SU-DHL-6 (cell line): ENCODE data around the gene NID1.

ENCODE experiments used
- H2AFZ ChIP-seq: fragments of 200-600 bp; sonication (generic); 2 replicates; pipeline ENCODE4 v1.6.1; 2014; ENCODE audit warnings: low read depth, mild to moderate bottlenecking, moderate library complexity, mixed read lengths, antibody characterized with exemption, low read length; ENCODE audit not compliant: severe bottlenecking
- H3F3A ChIP-seq: fragments of 200-600 bp; shearing (Covaris generic); 2 replicates; pipeline ENCODE4 v1.6.0; 2016; ENCODE audit warnings: antibody characterized with exemption, mild to moderate bottlenecking; ENCODE audit not compliant: insufficient read depth
- H3K27ac ChIP-seq: fragments of 200-600 bp; sonication (generic); 2 replicates; pipeline ENCODE4 v1.5.1; 2016; ENCODE audit warnings: low read depth, mild to moderate bottlenecking, low read length, moderate library complexity, mixed read lengths
- H3K27me3 ChIP-seq: fragments of 200-600 bp; sonication (generic), shearing (Covaris generic); 2 replicates; pipeline ENCODE4 v1.6.0; 2014; ENCODE audit warnings: mild to moderate bottlenecking, low read length
- H3K36me3 ChIP-seq: fragments of 200-600 bp; sonication (generic); 2 replicates; pipeline ENCODE4 v1.6.1; 2014; ENCODE audit warnings: mild to moderate bottlenecking, low read length, mixed read lengths
- H3K4me2 ChIP-seq: fragments of 300-600, 200-600 bp; shearing (Covaris generic), sonication (generic); 2 replicates; pipeline ENCODE4 v1.6.0; 2014; ENCODE audit warnings: low read length, low read depth, mild to moderate bottlenecking; ENCODE audit not compliant: poor library complexity, severe bottlenecking
- H3K4me3 ChIP-seq: fragments of 200-600 bp; sonication (generic); 2 replicates; pipeline ENCODE4 v1.5.1; 2014; ENCODE audit warnings: antibody characterized with exemption, low read length, mild to moderate bottlenecking, mixed read lengths; ENCODE audit not compliant: insufficient read depth, poor library complexity, severe bottlenecking
- H3K79me2 ChIP-seq: fragments of 200-600 bp; sonication (generic); 2 replicates; pipeline ENCODE4 v1.6.1; 2014; ENCODE audit warnings: mild to moderate bottlenecking, low read length, moderate library complexity; ENCODE audit not compliant: insufficient read depth
- H3K9ac ChIP-seq: fragments of 200-600 bp; sonication (generic); 2 replicates; pipeline ENCODE4 v1.7.0; 2014; ENCODE audit warnings: mild to moderate bottlenecking, low read length
- H3K9me2 ChIP-seq: fragments of 200-600 bp; sonication (generic); replicated peaks from 2 replicates; pipeline ENCODE4 v1.6.1; 2014; ENCODE audit warnings: low read length; ENCODE audit not compliant: insufficient read depth
- H3K9me3 ChIP-seq: fragments of 200-600 bp; sonication (generic); 2 replicates; pipeline ENCODE4 v1.6.1; 2014; ENCODE audit warnings: low read length, mixed read lengths; ENCODE audit not compliant: insufficient read depth
- H4K20me1 ChIP-seq: fragments of 200-600 bp; sonication (generic); 2 replicates; pipeline ENCODE4 v1.6.1; 2014; ENCODE audit warnings: low read depth, mild to moderate bottlenecking, antibody characterized with exemption, low read length, moderate library complexity, mixed read lengths
- CTCF ChIP-seq: fragments of 200-600 bp; sonication (generic); IDR thresholded peaks from one replicate; pipeline ENCODE4 v1.5.1; 2017; ENCODE audit warnings: antibody characterized with exemption, mild to moderate bottlenecking, low read length, moderate library complexity; ENCODE audit not compliant: insufficient read depth, poor library complexity, severe bottlenecking
- EZH2phosphoT487 ChIP-seq: fragments of 200-600 bp; sonication (generic), shearing (Covaris generic); conservative IDR thresholded peaks from 2 replicates; pipeline ENCODE4 v1.6.1; 2018; ENCODE audit warnings: mild to moderate bottlenecking, antibody characterized with exemption, low read length, moderate library complexity, mixed read lengths

NID1 gene

GRCh38 chr1:236108027-236108648, 43.2 kb upstream of the NID1 start:
- no peaks in the 10 kb centered on the region for H3K9me3 ChIP-seq
- no peak overlapping the region for H3K4me3 ChIP-seq
- no peaks in the 10 kb centered on the region for H4K20me1 ChIP-seq
- no peaks in the 10 kb centered on the region for H3K9me2 ChIP-seq
- H3K9ac ChIP-seq = no peak overlapping the region
- H3K4me2 ChIP-seq = no peak overlapping the region
- TF ChIP-seq EZH2phosphoT487 = no peak
- TF ChIP-seq CTCF = no peak
- H3K79me2 ChIP-seq = no peaks in the 10 kb centered on the region
- H3K27ac ChIP-seq = no peak overlapping the region
- H2AFZ ChIP-seq = no peak overlapping the region
- no peaks in the 10 kb centered on the region for H3F3A ChIP-seq
- H3K27me3 ChIP-seq = no peaks in the 10 kb centered on the region
- no peaks in the 10 kb centered on the region for H3K36me3 ChIP-seq

GRCh38 chr1:236107121-236107907, 42.4 kb upstream of the NID1 start:
- H3K27me3 ChIP-seq = no peaks in the 10 kb centered on the region
- H3K9me3 ChIP-seq = no peaks in the 10 kb centered on the region
- H3K9ac ChIP-seq = no peak overlapping the region
- no peaks in the 10 kb centered on the region for H3K79me2 ChIP-seq
- no peak overlapping the region for H3K27ac ChIP-seq
- TF ChIP-seq CTCF = no peak
- TF ChIP-seq EZH2phosphoT487 = no peak
- no peaks in the 10 kb centered on the region for H4K20me1 ChIP-seq
- H3K4me3 ChIP-seq = no peak overlapping the region
- H3K4me2 ChIP-seq = no peak overlapping the region
- no peaks in the 10 kb centered on the region for H3K9me2 ChIP-seq
- no peak overlapping the region for H2AFZ ChIP-seq
- H3F3A ChIP-seq = no peaks in the 10 kb centered on the region
- no peaks in the 10 kb centered on the region for H3K36me3 ChIP-seq

- Histone ChIP-seq H3K4me3 (no peak overlapping the region), H3K9me3 (no peaks in the 10 kb centered on the region), H3K9me2 (no peaks in the 10 kb centered on the region), H4K20me1 (no peaks in the 10 kb centered on the region), H3K9ac (no peak overlapping the region), H3K36me3 (no peaks in the 10 kb centered on the region), H3K79me2 (no peaks in the 10 kb centered on the region), H3F3A (no peaks in the 10 kb centered on the region), H3K27ac (no peak overlapping the region), H3K4me2 (no peak overlapping the region), H2AFZ (no peak overlapping the region), H3K27me3 (no peaks in the 10 kb centered on the region)
- TF ChIP-seq EZH2phosphoT487 = no peak
- peak; percentile 55 for TF ChIP-seq CTCF
Observed at GRCh38 chr1:236103646-236104218, 38.8 kb upstream of the NID1 start.
